GM21528 (cell line): ENCODE measurements around the gene RAD9A.

ENCODE experiments used
- ATAC-seq: cut with Tn5 transposase; IDR thresholded peaks from one replicate; pipeline ENCODE4 v1.9.1; 2021; ENCODE audit warnings: mild to moderate bottlenecking, moderate library complexity; ENCODE audit not compliant: unreplicated experiment, low FRiP score

The RAD9A gene

DNA sequence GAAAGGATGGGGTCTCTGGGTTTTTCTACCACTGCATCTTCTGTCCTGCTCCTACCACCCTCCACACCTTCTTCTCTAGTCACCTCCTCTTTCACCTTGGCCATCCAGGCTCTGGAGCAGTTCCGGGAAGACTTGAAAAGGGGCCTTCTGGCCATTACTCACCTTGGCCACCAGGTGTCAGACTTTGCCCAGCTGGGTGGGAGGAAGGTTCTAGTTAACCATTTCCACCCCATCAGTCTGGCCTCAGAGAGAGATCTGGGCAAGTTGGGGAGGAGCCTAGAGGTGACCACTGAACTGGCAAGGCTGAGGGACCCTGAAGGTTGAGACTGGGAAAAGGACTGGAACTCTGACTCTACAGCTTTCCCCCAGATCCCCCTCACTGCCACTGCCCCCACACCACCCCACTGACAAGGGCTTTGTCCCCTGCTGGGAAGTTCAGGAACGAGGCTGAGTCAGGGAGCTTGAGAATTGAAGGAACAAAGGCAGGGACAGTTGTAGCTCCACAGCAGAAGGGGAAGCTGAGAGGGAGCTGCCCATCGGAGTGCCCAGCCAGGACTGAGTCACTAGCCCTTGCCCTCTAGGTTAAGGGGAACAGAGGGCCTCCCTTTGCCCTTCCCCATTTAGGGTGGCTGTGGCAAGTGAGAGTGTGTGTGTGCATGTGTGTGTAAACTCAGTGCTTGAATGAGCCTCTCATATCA is 34.8 kb upstream of the RAD9A start:
- no peak for ATAC-seq

DNA sequence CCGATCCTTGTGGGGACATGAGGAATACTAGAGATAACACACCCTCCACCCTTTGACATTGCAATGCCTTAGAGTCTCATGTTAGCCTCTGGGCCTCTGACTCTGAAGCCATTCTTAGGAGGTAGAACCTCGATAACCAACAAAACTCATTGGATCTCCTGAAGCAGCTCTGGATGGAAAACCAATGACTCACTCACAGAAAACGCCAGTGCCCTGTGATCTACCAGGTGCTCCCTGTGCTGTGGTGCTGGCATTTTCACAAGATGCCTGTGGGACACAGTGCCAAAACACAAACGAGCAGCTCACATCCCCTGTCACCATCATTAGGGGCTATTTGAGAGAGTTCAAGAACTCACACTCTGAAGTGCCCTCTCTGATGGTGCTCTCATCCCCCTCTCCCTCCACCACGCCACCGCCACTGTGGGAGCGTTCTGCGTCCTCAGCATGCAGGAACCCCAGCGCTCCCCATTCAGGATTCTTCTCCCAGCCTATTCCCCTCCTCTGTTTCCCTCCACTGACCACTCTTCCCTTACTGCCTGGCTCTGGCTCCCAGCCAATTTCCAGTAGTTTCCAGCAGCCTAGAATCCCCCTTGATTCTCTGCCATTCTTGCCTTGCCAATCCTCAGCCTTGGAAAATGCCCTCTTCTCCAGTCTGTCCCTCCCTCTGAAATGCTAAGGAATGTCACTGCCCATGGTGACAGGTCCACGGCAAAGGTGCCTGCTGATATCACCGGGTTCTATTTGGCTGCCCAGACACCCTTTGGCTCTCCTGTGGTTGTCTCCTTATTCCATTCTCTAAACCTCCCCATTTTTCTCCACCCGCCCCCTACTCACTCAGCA is 33.7 kb upstream of the RAD9A start:
- ATAC-seq, result no peak

DNA sequence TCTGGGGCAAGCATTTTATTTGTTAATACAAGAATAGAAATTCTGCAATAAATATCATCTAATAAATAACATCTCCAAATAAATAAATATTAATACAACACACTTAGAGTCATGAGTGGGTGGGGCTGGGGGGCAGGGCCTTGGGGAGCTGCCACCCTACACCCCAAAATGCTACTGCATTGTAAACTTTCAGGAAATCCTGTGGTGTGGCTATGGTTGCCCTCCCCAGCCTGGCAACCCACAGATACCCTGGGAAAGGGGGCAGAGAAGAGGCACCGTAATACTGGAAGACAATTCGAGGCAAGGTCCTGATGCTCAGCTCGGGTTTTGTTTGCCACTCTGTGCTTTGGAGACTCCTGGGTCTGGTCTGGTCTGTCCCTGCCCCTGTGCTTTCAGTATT is 27.6 kb upstream of the RAD9A start:
- ATAC-seq, result no peak

DNA sequence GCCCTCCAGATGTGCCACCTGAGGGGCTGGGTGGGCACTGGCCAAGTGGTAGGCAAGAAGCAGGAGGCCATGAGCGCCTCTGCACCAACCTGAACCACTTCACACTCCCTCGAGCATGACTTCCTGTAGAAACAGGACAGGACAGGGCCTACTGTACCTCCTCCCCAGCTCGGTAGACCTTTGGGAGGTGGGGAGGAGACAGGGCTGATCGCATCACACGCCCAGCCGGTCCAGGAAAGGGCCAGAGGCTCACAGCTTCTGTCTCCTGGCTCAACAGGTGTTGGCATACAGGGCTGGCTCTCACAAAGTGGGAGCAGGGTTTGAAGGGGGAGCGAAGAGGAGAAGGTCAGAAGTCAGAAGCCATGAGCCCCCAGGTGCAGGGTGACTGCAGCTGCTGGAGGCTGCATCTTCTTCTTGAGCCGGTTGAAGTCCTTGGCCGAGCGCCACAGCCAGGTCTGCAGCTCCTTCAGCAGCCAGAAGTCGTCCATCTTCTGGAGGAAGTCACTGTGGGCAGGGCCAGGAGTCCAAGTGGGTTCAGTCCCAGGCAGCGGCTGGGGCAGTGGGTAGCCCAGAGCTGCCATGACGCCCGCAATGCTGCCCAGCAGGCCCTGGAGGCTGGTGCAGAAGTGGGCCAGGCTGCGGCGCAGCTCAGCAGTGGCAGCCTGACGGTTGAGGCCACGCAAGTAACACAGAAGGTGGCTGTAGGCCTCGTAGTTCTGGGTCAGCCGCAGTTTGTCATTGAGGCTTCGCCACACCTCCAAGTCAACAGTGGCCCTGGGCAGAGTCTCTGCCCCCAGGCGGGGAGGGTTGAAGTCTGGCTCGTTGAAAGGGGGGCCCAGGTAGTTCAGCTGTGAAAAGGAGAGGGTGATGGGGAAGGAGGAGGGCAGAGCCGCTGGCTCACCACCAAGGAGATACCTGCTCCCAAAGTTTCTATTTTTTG is 26.7 kb upstream of the RAD9A start:
- ATAC-seq, result no peak

DNA sequence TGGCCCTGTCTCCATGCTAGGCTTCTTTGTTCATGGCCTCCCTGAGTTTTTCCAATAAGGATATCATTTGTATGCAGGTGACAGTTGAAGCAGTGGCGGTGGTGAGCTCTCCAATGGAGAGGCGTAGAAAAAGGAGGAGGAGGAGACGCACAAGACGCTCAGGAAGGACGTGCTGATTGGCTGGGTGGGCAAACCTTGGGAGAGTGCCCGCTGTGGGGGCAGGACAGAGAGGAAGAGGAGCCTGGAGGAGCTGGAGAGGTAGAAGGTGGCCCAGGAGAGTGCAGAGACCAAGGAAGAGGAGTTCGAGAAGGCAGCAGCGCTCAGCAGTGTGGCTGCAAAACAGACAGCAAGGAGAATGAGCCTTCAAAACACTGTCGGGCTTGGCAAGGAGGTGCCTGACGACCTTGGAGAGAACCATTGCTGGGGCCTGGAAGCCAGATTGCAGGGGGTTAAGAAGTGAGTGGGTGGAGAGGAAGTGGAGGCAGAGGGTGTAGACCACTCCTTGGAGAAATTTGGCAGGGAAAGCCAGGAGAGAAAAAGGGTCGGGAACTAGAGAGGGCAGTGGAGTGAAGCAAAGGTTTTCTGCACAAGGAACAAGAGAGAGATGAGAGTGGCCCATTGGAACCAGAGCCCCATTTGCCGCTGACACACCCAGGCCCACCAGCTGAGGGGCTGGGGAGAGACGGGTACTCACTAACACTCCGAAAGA is 25.9 kb upstream of the RAD9A start:
- no peak for ATAC-seq

DNA sequence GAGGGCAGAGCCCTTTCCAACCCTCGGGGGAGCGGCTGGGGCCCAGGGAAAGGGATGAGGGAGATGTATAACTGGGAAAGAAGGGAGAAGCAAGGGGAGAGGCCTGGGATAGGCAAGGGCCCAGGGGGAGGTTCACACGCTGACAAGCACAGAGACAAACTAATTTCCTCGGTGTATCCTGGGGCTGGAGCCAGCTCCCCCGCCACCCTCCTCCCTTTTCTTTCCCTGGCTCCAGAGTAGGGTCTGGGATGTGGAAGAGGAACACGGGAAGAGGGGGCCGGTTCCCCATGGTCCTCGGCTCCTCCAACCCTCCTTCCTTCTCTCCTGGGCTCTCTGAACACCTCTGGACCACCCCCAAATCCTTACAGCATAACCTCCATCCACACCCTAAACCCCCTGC is 25.2 kb upstream of the RAD9A start:
- ATAC-seq, result no peak

DNA sequence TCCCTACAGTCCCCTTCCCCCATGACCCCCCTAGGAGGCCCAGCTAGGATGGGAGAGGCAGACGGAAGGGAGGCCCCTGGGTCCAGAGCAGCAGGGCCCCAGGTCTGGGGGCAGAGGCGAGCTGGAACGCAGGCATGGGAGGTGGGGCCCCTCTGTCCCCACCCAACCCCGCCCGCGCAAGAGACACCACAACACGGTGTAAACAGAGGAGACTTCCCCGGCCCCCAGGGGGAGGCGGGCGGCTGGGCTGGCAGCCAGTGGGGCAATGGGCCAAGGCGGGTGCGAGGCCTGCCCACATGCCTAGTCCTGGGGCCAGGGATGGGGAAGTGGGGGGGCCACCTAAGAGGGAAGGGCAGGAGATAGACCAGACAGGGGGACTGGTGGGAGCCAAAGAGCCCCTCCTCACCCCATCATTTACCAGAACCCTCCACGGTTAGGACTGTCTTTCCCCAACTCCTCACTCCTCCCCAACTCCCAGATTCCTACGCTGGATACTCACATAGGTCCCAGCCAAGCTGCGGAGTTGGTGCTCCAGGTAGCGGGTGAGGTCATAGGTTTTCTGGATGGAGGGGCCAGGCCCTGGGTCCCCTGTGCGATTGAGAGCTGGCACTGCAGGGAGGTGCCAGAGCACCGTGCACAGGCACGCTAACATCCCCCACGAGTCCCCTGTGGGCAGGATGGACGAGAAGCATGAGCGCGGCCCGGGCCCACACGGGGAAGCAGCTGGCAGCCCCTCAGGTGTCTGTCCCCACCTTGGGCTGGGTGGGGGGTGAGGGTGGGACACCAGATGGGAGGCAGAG is 24.6 kb upstream of the RAD9A start:
- ATAC-seq, result no peak

DNA sequence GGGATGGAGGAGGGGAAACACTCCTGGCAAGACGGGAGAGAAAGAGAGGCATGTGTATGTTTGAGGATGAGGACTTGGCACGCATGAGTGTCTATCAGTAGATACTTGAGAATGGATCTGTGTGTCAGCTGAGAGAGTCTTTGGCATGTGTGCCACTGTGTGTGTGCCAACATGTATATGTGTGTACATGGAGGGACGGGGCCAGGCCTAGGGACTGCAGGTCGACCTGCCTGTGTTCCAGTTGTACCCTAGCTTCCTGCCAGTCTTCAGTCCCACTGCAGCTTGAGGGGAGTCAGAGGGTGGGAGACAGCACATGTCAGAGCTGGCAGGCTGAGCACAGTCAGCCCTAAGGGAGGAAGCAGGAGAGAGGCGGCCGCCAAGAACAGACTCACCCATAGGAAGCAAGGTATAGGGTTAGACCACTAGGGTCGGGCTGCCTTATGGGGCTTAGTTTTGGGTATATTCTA is 24.0 kb upstream of the RAD9A start:
- no peak for ATAC-seq

DNA sequence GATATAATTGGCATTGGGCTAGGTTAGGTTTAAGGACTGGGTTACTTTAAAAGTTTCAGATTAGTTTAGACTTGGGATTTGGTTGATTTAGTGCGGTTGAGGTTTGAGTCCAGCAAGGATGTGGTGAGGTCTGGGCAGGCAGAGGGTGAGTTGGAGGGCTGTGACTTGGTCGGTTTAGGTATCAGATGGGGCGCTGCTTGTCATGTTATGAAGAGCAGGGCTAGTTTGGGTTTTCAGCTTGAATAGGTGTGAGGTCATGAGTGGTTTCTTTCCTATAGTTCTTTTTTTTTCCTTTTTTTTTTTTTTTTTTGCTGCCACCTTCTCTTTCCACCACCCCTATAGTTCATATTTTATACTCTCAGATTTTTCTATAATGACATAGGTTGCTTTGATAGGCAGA is 23.2 kb upstream of the RAD9A start:
- ATAC-seq, result no peak

DNA sequence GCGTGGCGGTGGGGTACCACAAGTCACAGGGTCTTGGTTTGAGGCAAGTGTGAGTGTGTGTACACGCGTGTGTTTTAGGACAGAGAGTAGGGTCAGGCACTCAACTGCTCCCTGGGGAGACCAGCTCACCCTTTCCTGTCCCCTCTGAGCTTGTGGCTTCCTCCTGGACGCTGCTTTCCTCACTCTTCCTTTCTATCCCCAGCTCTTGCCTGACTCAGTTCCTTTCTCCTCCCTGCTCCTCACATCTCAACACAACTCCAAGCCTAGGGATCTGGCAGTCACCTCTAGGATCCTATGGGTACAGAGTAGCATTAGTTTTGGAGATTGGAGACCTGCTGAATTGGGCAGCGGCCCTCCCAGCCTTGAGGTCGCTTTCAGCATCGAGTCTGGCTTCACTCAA is 22.5 kb upstream of the RAD9A start:
- no peak for ATAC-seq

DNA sequence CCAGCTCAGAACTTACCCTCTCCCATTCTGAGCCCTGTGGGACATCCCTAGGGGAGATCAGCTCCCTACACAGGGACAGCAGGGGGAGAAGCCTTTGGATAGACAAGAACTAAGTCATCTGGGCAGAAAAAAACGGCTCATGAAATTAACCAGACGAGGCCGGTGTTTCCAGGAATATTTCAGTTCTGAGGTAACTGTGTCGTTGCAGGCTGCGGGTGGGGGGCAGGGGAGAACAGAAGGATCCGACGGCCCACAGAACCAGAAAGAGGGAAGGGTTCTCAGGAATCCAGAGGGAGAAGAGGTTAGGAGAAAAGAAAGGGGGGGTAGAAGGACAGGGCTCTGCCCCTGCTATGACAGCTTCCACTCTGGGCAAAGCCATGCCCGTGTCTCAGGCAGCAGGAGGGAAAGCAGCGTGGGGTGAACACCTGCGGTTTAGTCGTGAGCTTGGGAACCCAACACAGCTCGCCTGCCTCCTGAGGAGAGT is 21.9 kb upstream of the RAD9A start:
- ATAC-seq, result no peak

DNA sequence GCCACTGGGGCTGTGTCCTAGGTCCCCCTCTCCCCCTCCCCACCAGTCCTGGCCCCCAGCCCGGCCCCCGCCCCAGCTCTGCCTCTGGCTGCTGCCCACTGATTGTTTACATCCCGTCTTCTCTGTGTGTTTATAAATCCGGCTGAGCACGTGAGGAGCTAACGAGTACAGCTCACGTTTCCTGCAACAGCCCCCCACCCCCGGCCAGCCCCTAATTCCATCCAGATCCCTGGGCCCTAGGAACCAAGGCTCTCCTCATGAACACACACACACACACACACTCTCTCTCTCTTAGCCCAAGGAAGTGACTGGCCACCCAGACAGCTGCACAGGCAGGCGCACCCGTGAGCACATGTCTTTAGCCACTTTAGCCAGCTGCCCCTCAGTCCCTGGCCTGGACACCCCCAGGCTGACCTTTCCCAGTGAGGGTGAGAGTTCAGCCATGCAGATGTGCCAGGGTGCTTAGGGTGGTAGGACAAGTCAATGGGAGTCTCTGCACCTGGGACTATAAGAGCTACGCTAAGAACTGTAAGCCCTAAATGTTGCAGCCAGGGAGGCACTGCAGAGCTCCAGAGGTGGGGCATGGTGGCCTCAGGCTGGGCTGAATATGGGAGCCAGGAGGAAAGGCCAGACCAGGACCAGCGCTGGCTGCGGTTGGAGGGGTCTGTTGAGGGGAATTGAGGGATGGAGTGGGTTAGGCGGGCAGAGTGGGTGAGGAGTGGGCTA is 21.3 kb upstream of the RAD9A start:
- ATAC-seq, result no peak

DNA sequence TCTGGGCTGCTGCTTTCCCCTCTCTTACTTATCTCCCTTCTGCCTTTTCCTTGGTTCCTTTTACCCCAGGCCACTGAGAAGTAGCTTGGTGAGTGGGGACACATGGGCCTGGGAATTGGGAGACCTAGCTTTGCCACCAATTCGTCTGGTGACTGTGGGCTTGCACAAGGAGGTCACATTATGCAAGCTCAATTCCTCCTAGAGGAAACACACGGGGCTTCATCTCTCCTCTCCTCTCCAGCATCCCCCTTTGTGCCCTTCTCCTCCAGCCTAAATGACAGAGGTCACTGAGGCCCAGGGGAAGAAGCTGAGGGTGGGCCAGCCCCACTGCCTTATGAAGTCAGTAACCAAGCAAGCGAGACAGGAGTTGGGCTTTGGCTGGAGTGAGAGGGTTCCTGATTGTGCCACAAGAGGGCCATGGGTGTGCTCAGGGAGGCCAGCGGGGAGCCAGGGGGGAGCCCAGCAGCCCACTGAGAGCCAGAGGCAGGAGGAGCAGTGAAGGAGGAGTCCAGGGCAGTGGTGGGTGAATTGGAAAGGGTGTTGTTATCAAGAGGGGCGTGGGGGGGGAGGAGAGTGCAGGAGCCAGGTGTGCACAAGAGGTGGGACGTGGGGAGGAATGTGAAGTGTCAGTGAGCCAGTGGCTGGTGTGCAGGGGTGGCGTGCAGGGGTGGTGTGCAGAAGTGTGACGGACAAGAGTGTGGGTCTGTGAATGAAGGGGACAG is 20.4 kb upstream of the RAD9A start:
- ATAC-seq, result no peak

DNA sequence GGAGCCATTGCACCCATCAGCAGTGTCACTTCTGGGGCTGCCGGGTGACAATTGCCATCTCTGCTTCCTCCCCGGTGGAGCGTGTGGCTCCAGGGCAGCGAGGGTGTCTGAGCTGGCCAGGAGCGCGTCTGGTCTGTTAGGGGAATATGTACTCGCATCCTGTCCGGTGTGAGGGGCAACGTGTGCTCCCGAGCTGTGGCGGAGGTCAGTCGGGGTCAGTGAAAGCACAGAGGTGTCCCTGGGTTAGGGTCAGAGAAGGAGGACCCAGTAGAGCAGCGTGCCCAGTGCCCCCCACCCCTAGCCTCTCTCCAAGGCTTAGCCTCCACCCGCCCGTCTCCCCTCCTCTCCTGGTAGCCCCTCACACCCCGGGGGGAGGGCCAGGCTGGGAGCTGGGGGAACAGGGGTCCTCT is 19.9 kb upstream of the RAD9A start:
- no peak for ATAC-seq

DNA sequence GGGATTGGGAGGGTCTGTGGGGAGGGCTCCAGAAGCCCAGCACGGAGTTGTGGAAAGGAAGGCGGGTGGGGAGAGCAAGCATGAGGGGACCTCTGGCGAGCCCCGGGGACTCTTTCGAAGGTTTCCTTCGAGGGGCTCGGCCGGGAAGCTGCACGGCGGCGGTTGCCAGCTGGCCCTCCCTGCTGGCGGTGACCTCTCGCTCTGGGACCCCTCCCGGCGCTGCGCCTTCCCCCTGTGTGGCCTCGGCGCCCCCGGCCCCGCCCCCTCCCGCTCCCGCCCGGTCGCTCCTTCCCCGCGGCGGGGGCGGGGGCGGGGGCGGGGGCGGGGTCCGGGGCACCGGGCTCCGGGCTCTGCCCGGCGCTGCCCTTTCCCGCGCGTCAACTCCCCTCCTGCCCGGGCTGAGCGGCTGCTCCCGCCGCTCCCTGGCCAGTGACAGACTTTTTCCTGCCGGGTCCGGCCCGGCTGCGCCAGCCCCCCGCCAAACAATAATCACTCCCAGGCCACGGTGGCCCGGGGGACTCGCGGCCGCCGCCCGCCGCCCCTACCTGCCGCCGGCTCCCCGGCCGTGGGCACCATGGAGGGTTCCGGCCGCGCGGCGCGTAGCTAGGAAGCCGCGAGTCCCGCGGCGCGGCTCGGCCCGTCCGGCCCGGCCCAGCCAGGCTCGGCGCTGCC is 19.3 kb upstream of the RAD9A start:
- ATAC-seq, result no peak

DNA sequence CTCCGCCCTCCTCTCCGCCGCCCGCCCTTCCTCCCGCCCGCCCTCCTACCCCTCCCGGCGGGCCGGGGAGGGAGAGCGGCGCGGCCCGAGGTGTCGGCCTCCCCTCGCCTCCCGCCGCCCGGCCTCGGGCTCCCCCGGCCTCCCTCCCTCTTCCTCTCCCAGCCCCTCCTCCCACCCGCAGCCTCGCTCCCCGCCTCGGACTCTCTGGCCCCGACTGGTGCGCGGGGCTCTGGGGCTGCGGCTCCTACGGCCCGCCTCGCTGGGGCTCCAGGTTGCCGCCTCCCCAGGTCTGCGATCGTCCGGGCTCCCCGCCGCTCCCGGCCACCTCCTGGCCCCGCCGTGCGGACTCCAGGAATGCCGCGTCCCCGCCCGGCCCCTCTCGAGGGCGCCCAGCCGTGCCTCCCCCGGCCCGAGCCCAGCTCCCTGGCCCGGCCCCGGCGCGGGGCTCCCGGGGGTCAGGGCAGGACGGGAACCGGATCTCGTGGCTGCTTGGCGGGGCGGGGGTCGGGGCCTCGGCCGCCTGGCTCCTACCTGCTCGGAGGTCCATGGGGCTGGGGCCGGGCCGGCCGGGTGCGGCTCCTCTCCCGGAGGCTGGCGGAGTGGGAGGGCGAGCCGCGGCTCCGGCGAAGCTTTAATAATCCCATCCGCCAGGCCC is 18.7 kb upstream of the RAD9A start, which contains the start of gene CLCF1:
TSS of gene CLCF1 (minus strand) at position 606 of the 655 bp plus-strand sequence. CDS start at position 547, 59 bp downstream.
- ATAC-seq, result no peak
